HG03066 (cell line): ENCODE results near the gene LAYN.

Source experiments
- ATAC-seq: cut with Tn5 transposase; IDR thresholded peaks from one replicate; pipeline ENCODE4 v1.9.1; 2021; ENCODE audit warnings: low read depth; ENCODE audit not compliant: unreplicated experiment

The LAYN gene

DNA sequence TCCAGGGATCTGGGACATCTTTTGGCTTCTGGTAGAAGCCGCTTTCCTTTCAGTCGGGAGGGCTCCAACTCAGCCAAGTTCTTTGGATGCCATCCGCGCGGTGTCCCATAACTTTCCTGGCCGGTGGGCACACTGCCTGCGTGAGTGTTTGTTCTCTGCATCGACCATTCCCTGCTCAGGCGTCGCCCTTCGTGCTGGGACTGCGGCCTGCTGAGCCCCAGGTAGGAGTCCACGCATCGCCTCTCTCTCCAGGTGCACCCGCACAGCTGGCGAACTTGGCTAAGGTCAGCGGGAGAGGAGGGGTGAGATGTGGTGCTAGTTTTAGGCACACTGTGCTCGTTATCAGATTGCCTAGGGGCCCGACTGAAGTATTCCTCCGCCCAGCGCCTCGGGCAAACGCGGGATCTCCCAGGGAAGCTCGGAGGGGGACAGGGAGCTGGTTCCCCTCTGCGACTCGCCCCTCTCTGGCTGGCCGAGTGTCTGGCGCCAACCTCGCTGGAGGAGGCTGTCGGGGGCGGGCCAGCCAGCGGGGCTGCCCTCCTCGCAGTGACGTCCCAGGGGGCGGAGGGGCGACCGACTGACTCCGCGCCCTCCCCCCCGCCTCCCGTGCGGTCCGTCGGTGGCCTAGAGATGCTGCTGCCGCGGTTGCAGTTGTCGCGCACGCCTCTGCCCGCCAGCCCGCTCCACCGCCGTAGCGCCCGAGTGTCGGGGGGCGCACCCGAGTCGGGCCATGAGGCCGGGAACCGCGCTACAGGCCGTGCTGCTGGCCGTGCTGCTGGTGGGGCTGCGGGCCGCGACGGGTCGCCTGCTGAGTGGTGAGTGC lies at the start of gene LAYN:
TSS of gene LAYN (plus strand) at position 607 of the 823 bp plus-strand sequence. CDS start at position 731, 124 bp downstream.
- ATAC-seq = no peak

DNA sequence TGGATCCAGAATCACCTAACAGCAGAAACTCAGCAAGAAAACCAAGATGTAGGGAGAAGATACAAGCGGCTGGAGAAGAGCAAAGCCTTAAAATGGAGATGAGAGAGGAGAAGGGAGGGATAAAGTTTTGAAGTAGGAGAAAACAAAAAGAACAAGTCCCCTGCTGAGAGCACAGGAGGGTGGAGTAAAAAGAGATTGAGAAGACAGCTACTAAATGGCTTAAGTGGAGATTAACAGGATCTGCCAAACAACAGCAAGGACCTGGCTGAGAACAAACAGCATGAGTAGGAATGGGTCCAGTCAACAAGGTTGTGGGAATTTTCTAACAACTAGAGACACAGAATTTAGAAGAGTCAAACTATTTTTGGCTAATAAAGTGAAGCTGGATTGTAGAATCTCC lies 46.5 kb upstream of the LAYN start:
- no peak for ATAC-seq

DNA sequence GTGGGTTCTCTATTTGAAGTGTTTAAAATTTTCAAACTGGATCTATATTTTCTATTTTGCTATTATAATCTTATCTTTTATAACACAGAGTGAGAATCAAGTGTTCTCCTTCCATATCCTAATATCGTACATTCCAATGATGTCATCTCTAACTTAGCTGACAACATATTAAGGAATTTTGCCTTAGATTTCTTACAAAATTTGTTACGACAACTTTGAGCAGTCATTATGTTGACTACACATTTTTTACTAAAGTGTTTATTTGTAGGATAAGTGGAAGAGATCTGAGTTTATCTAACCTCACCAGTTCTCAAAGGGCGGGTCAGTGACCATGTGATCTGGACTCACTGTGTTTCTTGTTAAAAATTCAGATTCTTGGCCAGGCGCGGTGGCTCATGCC lies 41.0 kb upstream of the LAYN start:
- no peak for ATAC-seq

DNA sequence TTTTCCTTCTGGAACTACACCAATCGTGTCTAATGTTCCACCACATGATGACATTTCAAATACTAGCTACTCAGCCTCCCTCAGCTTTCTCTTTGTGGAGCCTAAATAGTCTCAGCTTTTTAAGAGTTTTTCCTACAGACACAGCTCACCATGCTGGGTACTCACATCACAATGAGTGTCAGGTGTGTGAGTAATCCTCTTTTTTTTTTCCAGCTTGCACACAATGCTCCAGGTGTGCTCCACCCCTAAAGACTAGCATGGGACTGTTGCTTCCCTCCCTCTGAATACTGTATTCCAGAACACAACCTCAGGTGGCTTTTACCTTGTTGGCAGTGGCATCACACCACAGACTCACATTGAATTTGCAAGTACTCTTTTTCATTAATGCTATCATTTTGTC lies 40.0 kb upstream of the LAYN start:
- ATAC-seq = no peak

- no peak for ATAC-seq
Observed at GRCh38 chr11:111502611-111503010, 37.9 kb upstream of the LAYN start.

GRCh38 chr11:111510311-111510710 lies 30.2 kb upstream of the LAYN start:
- ATAC-seq = no peak

GRCh38 chr11:111512296-111513239 lies 28.0 kb upstream of the LAYN start, which contains the start of gene BTG4:
BTG4 (minus strand) TSS chr11:111512386; CDS start chr11:111498776, 13,610 bp downstream.
- ATAC-seq = no peak

DNA sequence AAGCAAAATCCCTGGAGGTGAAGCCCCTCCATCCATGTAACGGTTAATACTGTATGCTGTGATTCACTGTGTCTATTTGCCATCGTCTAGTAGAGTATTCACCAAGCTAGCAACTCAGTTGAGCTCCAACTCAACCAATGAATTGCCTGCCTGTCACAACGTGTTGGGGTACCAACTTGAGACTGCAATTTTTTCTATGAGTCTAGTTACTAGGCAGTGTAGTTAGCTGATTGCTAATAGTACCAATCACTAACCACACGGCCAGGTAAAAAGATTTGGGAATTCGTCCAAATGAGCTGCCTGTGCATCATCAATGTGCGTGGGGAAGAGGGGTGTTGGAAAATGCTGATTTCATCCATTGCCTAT lies 27.3 kb upstream of the LAYN start:
- no peak for ATAC-seq

GRCh38 chr11:111514216-111515031 lies 26.1 kb upstream of the LAYN start, which contains the start of gene HOATZ:
HOATZ (plus strand) TSS chr11:111514778; CDS start chr11:111514785, 7 bp downstream.
- ATAC-seq = no peak

DNA sequence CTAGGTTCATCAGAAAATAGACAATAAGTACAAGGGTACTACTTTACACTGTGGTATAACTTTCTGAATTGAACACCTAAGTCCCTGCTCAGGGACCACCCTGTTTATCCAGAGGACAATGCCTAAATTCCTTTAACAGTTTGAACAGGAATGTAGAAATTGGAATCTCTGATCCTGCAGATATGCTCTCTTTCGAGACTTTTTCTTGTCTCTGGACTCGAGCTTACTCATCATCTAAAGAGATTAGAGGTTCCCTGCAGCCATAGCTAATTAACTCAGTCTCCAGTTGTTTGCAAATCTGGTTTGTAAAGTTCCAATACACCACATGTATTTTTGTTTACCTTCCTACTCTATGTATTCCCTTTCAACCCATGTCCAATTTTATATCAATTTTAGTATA lies 24.9 kb upstream of the LAYN start:
- ATAC-seq = no peak

DNA sequence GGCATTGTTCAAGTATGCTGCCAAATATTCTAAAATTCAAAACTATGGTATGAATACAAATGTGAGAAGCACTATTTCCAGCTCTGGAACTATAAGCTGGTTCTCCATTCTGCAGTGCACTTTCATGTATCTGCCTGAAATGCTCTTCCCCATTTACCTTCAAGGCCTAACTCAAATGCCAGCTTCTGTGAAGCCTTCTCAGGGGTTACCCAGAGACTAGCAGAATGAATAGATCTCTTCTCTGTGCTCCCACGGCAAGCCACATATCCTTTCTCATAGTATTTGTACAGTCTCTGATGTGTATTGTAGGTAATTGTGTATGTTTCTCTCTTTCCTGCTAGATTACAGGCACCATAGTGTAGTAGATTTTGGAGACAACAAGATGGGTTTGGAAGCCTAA lies 21.9 kb upstream of the LAYN start:
- ATAC-seq = no peak

- ATAC-seq = no peak
Observed at GRCh38 chr11:111520560-111520959, 20.0 kb upstream of the LAYN start.

DNA sequence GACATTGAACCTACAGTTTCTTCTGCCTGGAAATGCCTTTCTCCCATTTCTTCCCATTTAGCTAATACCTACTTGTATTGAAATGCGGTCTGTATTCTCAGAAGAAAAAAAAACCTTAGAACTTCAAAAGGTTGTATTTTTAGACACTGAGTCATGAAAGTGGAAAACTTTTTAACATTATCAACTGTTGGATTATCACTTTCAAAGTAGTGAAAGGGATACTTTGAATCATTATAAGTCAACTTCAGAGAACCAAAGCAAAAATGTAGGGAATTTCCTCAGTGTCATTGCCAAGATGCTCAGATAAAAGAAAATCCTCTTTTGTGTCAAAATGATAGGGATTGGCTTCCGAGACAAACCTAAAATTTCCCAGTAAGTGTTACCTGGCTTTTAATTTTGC lies 19.4 kb upstream of the LAYN start:
- ATAC-seq = no peak

GRCh38 chr11:111522426-111522825 lies 18.1 kb upstream of the LAYN start:
- no peak for ATAC-seq

- ATAC-seq = no peak
Observed at GRCh38 chr11:111523343-111523742, 17.2 kb upstream of the LAYN start.

DNA sequence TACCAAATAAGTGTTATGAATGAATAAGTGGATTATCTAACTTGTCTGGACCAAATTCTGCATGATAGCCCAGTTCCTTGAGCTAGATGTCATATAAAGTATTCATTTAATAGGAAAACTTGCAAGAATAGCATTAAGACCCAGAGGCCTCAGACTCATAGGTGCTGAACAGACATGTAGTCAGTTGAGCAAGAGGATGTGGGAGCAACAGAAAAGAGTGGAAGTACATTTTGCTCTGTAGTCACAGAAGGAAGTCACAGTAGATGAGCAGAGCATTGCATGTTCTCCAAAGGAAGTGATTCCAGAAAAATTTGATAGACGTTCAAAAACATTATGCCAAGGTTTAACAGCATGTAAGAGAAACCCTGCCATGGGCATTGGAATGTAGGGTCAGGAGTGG lies 16.5 kb upstream of the LAYN start:
- no peak for ATAC-seq

GRCh38 chr11:111525456-111525855 lies 15.1 kb upstream of the LAYN start:
- ATAC-seq = no peak

DNA sequence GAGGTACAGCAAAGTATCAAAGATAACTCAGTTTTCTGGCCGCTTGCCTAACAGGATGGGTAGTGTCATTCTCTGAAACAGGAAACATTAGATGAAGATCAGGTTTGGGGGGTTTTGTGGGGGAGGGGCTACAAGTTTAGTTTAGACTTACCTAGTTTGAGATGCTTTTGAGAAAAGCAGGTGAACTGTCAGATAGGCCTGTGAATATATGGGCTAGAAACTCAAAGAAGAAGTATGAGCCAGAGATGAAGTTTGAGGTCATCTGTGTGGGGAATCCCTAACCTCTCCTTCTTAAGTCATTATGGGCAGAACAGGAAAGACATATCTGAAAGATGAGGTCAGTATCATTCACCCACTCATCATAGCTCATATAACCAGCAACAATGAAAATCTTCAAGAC lies 14.0 kb upstream of the LAYN start:
- ATAC-seq = no peak

- ATAC-seq = no peak
Observed at GRCh38 chr11:111527279-111527678, 13.2 kb upstream of the LAYN start.

DNA sequence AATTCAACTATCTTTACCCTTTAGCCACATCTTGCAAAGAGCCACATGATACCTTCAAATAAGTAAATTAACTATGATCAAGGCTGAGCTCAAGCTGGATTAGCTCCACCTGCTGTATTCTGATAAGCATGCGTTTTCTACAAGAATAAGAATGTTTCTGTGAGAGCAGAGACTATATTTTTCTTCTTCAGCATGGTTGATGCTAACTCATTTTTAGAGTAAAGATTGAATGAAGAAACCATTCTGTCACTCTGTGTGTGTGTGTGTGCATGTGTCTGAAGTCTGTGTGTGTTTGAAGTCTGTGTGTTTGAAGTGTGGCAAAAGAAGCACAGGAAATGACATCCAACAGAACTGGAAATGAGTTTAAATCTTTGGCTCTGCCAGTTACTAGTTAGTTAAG lies 12.0 kb upstream of the LAYN start:
- ATAC-seq = no peak

GRCh38 chr11:111530091-111530490 lies 10.4 kb upstream of the LAYN start:
- no peak for ATAC-seq
